GM23248 (cell line): ENCODE measurements around the gene ADCY1.

Experiments
- EZH2 ChIP-seq: fragments of 200-600 bp; sonication (generic); IDR thresholded peaks from 2 replicates; pipeline ENCODE4 v1.6.1; 2018; ENCODE audit warnings: antibody characterized with exemption, mild to moderate bottlenecking; ENCODE audit not compliant: insufficient read depth, poor library complexity, severe bottlenecking
- EZH2phosphoT487 ChIP-seq: fragments of 200-600 bp; sonication (generic); IDR thresholded peaks from 2 replicates; pipeline ENCODE4 v1.6.1; 2018; ENCODE audit warnings: antibody characterized with exemption, moderate library complexity, mild to moderate bottlenecking, low read depth; ENCODE audit not compliant: insufficient read depth

DNA sequence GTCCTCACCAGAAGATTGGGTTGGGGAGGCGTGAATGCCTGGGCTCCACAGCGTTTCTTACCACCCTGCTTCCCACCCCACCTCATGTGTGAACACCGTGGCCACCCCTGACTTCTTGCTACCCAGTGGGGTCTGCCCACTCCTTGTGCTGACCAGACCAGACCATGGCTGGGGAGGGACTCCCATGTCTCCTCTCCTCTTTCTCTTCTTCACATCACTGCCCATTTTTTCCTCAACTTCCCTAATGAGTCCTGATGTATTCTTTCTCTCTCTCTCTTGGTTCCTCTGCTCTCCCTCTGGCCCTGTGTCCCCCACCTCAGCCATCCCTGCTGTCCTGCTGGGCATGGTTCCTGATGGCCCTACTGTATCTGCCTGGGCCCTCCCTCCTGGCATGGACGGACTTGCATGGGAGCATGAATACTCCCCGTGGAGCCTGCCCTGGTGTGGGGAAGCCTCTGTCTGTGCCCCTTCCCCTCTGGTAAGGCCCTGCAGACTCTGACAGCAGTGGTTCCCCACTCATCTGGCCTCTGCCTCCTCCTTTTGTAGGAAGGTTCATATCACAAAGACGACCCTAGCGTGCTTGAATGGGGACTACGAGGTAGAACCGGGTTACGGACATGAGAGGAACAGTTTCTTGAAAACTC, 85.5 kb downstream of the ADCY1 start:
- TF ChIP-seq EZH2 (no peak), EZH2phosphoT487 (no peak)
